ENCODE results near the gene MBP.

GRCh38 chr18:77114415-77115191 is 18.0 kb downstream of the MBP start:
- TF ChIP-seq CTCF (IDR thresholded peaks at IDR 0.05 in 4 of 5, conservative IDR thresholded peaks at IDR 0.05 in 1 of 5) (peak in 1 of 5 experiments; percentile 53), POLR2A (IDR thresholded peaks at IDR 0.05) (peak; percentile 76 to 87)

All from gastrocnemius medialis (tissue), 4 donors.